Activated CD4-positive, alpha-beta T cell treated with anti-CD3 and anti-CD28 coated beads, Interleukin-2, amount 10 ng/mL, durations not matched to agents 7 days and 5 days (primary cell): Measurements from ENCODE around the gene PRR19. TPM values are rescaled to one million over a fixed set of nuclear protein-coding genes. Genes with fewer than 3 reads are reported as not detected.
"Not testable (repeated sequence)": the region's sequence is repeated elsewhere in the genome, so short reads cannot be mapped to it uniquely, and the experiment has no call there.

Experiments used
- CTCF ChIA-PET: fragments of 350-600 bp; sonication (Branson Sonifier 250); formaldehyde crosslinking; loops from one replicate; lab custom pipeline; 2021; ENCODE audit warnings: antibody characterized with exemption; lab: Charles Lee
- POLR2A ChIA-PET: fragments of 350-600 bp; sonication (Branson Sonifier 250); formaldehyde crosslinking; loops from one replicate; lab custom pipeline; 2021; ENCODE audit warnings: antibody characterized with exemption; lab: Charles Lee
- DNase-seq: peaks from one replicate; pipeline ENCODE4 v3.0.0-alpha.2; 2020
- H3K27ac Mint-ChIP-seq: one replicate; pipeline ENCODE4 v1.8.0; 2021; ENCODE audit warnings: mild to moderate bottlenecking, moderate library complexity, mixed read lengths
- H3K27me3 Mint-ChIP-seq: one replicate; pipeline ENCODE4 v1.8.0; 2021; ENCODE audit warnings: mixed read lengths
- H3K36me3 Mint-ChIP-seq: one replicate; pipeline ENCODE4 v1.8.0; 2021; ENCODE audit warnings: low read depth, mixed read lengths
- H3K4me1 Mint-ChIP-seq: one replicate; pipeline ENCODE4 v1.8.0; 2021; ENCODE audit warnings: mixed read lengths
- H3K4me3 Mint-ChIP-seq: one replicate; pipeline ENCODE4 v1.8.0; 2021; ENCODE audit warnings: mild to moderate bottlenecking, moderate library complexity, mixed read lengths
- H3K9me3 Mint-ChIP-seq: one replicate; pipeline ENCODE4 v1.8.0; 2021; ENCODE audit warnings: mixed read lengths
- total RNA-seq, 2 experiments: library from RNA; stranded (reverse); gene quantifications; one replicate each; pipeline ENCODE4 v1.2.3, GENCODE V29; 2021

PRR19 gene
- total RNA-seq, 2 experiments from 2014 or later: 0.54 to 0.62 TPM

GRCh38 chr19:42326969-42327368, 25.0 kb downstream of the PRR19 start:
- H3K36me3 Mint-ChIP-seq: no peaks in the 10 kb centered on the region
- DNase-seq: no peak
- H3K4me1 Mint-ChIP-seq: peaks cover 19% of the 10 kb centered on the region
- H3K27me3 Mint-ChIP-seq: peaks cover 22% of the 10 kb centered on the region
- H3K4me3 Mint-ChIP-seq: peak overlapping the region; percentile 89
- CTCF ChIA-PET: interaction anchor here (1.4 kb wide), 1 partner anchor 17 kb away, joined by 3 read pairs; no protein-coding TSS in a partner anchor
- H3K27ac Mint-ChIP-seq: no peak overlapping the region
- POLR2A ChIA-PET: no interaction called here
- H3K9me3 Mint-ChIP-seq: no peaks in the 10 kb centered on the region

GRCh38 chr19:42327381-42327780, 25.4 kb downstream of the PRR19 start:
- POLR2A ChIA-PET: no interaction called here
- Mint-ChIP-seq H3K4me1 (peaks cover 19% of the 10 kb centered on the region), H3K9me3 (no peaks in the 10 kb centered on the region), H3K27ac (no peak overlapping the region), H3K36me3 (no peaks in the 10 kb centered on the region), H3K27me3 (peaks cover 18% of the 10 kb centered on the region), H3K4me3 (no peak overlapping the region)
- DNase-seq: no peak
- CTCF ChIA-PET: interaction anchor here (0.6 to 1.4 kb wide), 4 partner anchors 12 to 34 kb away, joined by 3 to 4 read pairs (median 3); no protein-coding TSS in a partner anchor

DNA sequence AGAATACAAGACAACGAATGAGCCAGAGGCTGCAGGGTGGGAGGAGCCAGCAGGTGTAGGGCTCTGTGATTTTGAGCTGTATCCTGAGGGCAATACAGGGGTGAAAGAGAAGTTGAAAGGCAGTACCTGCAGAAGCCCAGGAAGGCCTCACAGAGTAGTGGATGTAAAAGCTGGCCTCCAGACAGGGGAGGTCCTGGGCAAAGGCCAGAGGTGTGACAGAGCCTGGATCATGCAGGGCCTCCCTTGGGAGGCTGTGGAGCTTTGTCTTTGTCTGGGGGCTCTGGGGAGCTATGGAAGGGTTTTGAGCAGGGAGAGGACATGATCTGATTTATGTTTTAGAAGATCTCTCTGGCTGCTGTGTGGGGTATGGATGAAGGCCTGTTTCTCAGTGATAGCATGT, 26.2 kb downstream of the PRR19 start:
- Mint-ChIP-seq H3K4me1 (peaks cover 19% of the 10 kb centered on the region), H3K27ac (no peak overlapping the region), H3K27me3 (peaks cover 12% of the 10 kb centered on the region), H3K9me3 (no peaks in the 10 kb centered on the region), H3K36me3 (no peaks in the 10 kb centered on the region), H3K4me3 (no peak overlapping the region)
- CTCF ChIA-PET: interaction anchor here (0.6 to 1.0 kb wide), 3 partner anchors 12 to 35 kb away, joined by 3 to 4 read pairs (median 3); no protein-coding TSS in a partner anchor
- POLR2A ChIA-PET: no interaction called here
- no peak for DNase-seq

DNA sequence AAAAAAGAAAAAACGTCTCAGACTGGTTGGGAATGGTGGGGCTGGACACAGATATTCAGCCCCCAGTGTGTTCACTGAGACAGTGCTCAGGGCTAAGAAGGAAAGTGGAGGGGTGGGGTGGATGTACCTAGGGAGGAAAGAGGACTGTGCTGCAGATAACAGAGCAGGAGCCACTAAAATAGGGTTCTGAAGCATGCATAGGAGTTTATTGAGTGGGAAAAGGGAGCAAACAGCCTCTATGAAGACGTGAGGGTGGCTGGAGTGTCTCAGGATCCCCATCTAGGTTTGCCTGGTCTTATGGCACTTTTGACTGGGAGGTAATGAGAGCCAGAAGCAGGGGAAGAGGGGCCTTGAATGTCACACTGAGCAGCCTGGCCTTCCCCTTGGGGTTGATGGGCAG, 26.9 kb downstream of the PRR19 start:
- no peak for DNase-seq
- ChIA-PET POLR2A (no interaction called here), CTCF (interaction anchor here (0.8 kb wide), 1 partner anchor 146 kb away, joined by 3 read pairs; no protein-coding TSS in a partner anchor)
- peaks cover 7% of the 10 kb centered on the region for H3K27me3 Mint-ChIP-seq
- H3K27ac Mint-ChIP-seq: no peak overlapping the region
- no peaks in the 10 kb centered on the region for H3K36me3 Mint-ChIP-seq
- H3K4me1 Mint-ChIP-seq: peaks cover 19% of the 10 kb centered on the region
- no peak overlapping the region for H3K4me3 Mint-ChIP-seq
- no peaks in the 10 kb centered on the region for H3K9me3 Mint-ChIP-seq

DNA sequence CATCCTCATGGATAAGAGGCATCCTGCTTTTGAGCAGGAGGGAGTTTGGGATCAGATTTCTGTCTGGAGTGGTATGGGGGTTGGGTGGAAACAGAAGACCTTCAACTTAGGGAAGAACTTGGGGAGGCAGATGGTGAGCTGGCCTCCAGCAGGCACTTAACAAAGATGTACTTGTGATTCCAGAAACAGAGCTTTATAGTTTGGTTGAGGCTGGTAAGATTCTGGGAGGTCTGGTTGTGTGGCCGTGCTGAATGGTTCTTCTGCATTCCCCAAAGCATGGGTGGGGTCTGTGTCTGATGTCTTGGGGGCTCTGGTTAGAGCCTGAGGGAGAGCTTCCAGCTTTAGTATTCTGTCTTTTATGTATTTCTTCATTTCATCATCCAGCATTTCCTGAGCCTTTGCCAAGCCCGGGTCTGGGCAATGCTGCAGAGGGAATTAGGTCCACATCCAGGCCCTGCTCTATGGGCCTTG, 28.3 kb downstream of the PRR19 start:
- Mint-ChIP-seq H3K4me3 (no peak overlapping the region), H3K27me3 (peaks cover under 1% of the 10 kb centered on the region), H3K27ac (no peak overlapping the region), H3K36me3 (no peaks in the 10 kb centered on the region), H3K9me3 (no peaks in the 10 kb centered on the region), H3K4me1 (peaks cover 12% of the 10 kb centered on the region)
- DNase-seq: no peak
- POLR2A ChIA-PET: no interaction called here
- CTCF ChIA-PET: interaction anchor here (1.0 kb wide), 1 partner anchor 198 kb away, joined by 3 read pairs; the partner anchor contains the start of gene POU2F2

- not testable (repeated sequence) for DNase-seq
Measured at GRCh38 chr19:42331333-42331732, 29.4 kb downstream of the PRR19 start.

GRCh38 chr19:42332059-42332458, 30.1 kb downstream of the PRR19 start:
- no peak overlapping the region for H3K4me3 Mint-ChIP-seq
- no peaks in the 10 kb centered on the region for H3K36me3 Mint-ChIP-seq
- no peaks in the 10 kb centered on the region for H3K27me3 Mint-ChIP-seq
- DNase-seq: no peak
- ChIA-PET CTCF (no interaction called here), POLR2A (no interaction called here)
- peaks cover 1% of the 10 kb centered on the region for H3K4me1 Mint-ChIP-seq
- H3K9me3 Mint-ChIP-seq: no peaks in the 10 kb centered on the region
- no peak overlapping the region for H3K27ac Mint-ChIP-seq

More at GRCh38 chr19:42331333-42331732, 29.4 kb downstream of the PRR19 start:
- CTCF ChIA-PET, H3K36me3 Mint-ChIP-seq, H3K4me3 Mint-ChIP-seq, H3K27me3 Mint-ChIP-seq, POLR2A ChIA-PET, H3K9me3 Mint-ChIP-seq, H3K4me1 Mint-ChIP-seq, H3K27ac Mint-ChIP-seq: not testable (repeated sequence)

DNA sequence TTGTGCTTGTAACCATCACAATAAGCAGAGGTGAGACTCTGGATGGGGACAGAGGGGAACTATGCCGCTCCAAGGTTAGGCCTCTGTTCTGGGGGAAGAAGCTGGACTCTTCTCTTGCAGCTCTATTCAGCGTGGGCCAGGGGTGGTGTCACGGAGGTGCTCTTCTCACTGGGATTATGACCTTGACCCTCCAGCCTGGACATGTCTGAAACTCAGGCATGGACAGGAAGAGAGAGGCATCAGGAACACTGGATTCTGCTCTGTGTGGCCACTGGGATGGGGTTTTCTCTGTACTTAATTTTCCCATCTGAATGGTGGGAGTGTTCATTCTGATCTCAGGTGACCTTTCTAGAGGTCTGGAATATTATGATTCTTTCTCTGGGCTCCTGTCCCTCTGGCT, 31.1 kb downstream of the PRR19 start:
- ChIA-PET POLR2A (no interaction called here), CTCF (no interaction called here)
- Mint-ChIP-seq H3K4me1 (no peaks in the 10 kb centered on the region), H3K4me3 (no peak overlapping the region), H3K9me3 (no peaks in the 10 kb centered on the region), H3K36me3 (no peaks in the 10 kb centered on the region), H3K27me3 (no peaks in the 10 kb centered on the region), H3K27ac (no peak overlapping the region)
- DNase-seq: no peak

GRCh38 chr19:42333975-42334696, 32.2 kb downstream of the PRR19 start:
- CTCF ChIA-PET: interaction anchor here (0.6 kb wide), 1 partner anchor 372 kb away, joined by 3 read pairs; no protein-coding TSS in a partner anchor
- Mint-ChIP-seq H3K4me3 (no peak overlapping the region), H3K9me3 (no peaks in the 10 kb centered on the region), H3K27ac (no peak overlapping the region), H3K27me3 (no peaks in the 10 kb centered on the region), H3K4me1 (no peaks in the 10 kb centered on the region), H3K36me3 (no peaks in the 10 kb centered on the region)
- POLR2A ChIA-PET: no interaction called here
- DNase-seq: no peak

DNA sequence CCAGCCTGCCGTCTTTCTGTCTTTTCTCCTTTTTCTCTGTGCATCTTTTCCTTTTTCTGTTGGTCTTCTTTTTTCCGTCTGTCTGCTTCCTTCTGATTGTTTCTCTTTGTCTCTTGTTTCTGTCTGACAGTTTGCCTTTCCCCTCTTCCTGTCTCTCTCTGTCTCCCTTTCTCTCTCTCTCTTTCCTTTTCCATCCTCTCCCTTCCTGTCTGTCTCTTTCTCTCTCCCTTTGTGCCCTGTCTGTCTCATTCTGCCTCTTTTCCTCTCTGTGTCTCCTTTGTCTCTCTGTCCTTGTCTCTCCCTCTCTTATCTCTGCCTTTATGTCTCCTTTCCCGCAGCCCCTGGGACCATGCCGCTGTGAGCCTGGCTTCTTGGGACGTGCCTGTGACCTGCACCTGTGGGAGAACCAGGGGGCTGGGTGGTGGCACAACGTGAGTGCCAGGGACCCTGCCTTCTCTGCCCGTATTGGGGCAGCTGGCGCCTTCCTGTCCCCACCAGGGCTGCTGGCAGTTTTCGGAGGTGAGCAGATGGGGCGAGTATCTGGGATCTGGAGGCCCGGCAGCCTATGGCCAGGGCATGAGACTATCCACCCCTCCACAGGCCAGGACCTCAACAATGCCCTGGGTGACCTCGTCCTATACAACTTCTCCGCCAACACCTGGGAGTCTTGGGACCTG, 32.9 kb downstream of the PRR19 start:
- no peak for DNase-seq
- no peak overlapping the region for H3K27ac Mint-ChIP-seq
- ChIA-PET CTCF (no interaction called here), POLR2A (no interaction called here)
- no peaks in the 10 kb centered on the region for H3K4me1 Mint-ChIP-seq
- H3K36me3 Mint-ChIP-seq: no peaks in the 10 kb centered on the region
- H3K27me3 Mint-ChIP-seq: no peaks in the 10 kb centered on the region
- no peak overlapping the region for H3K4me3 Mint-ChIP-seq
- no peaks in the 10 kb centered on the region for H3K9me3 Mint-ChIP-seq

DNA sequence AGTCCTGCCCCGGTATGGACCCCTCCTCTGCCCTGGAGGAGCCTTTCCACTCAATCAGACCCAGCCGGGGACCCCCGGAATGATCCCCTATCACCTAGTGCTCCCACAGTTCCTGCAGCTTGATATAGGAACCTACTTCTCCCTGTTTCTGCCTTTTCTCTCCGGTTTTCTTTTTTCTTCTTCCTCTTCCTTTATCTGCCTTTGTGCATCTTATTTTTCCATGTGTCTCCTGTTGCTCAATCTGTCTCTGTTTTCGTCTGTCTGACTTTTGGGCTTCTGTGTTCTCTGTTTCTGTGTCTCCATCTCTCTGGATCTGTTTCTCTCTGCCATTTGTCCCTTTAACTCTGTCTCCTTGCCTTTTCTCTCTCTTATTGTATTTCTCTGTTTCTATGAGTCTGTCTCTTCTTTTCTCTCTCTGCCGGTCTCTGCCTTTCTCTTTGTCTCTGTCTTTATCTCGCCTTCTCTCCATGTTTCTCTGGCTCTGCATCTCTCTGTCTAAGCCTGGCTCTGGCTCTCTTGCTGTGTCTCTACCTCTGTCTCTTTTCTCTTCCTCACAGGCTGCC, 33.5 kb downstream of the PRR19 start:
- Mint-ChIP-seq H3K9me3 (no peaks in the 10 kb centered on the region), H3K27ac (no peak overlapping the region), H3K36me3 (no peaks in the 10 kb centered on the region), H3K4me1 (no peaks in the 10 kb centered on the region), H3K27me3 (no peaks in the 10 kb centered on the region), H3K4me3 (no peak overlapping the region)
- ChIA-PET POLR2A (no interaction called here), CTCF (interaction anchor here (0.6 kb wide), 1 partner anchor 12 kb away, joined by 3 read pairs; no protein-coding TSS in a partner anchor)
- no peak for DNase-seq

GRCh38 chr19:42335971-42336370, 34.0 kb downstream of the PRR19 start:
- Mint-ChIP-seq H3K27me3 (no peaks in the 10 kb centered on the region), H3K4me3 (no peak overlapping the region), H3K4me1 (no peaks in the 10 kb centered on the region), H3K36me3 (no peaks in the 10 kb centered on the region), H3K9me3 (no peaks in the 10 kb centered on the region), H3K27ac (no peak overlapping the region)
- DNase-seq: no peak
- ChIA-PET POLR2A (no interaction called here), CTCF (interaction anchor here (0.6 kb wide), 1 partner anchor 11 kb away, joined by 3 read pairs; no protein-coding TSS in a partner anchor)
